Smooth muscle cell (in vitro differentiated cells): ENCODE measurements around the gene TDRD1. TPM values are rescaled to one million over a fixed set of nuclear protein-coding genes. Genes with fewer than 3 reads are reported as not detected.

Source experiments
- DNase-seq: peaks from one replicate; lab custom pipeline; 2025; ENCODE audit not compliant: unreplicated experiment; lab: John Stamatoyannopoulos, UW
- H2AFZ ChIP-seq: fragments of 200-600 bp; sonication (generic); 2 replicates; pipeline ENCODE4 v1.6.0; 2016; ENCODE audit warnings: antibody characterized with exemption, low read depth, mild to moderate bottlenecking
- H3F3A ChIP-seq: fragments of 200-600 bp; sonication (generic); 2 replicates; pipeline ENCODE4 v1.6.0; 2017; ENCODE audit warnings: antibody characterized with exemption, low read depth
- H3K27ac ChIP-seq: fragments of 200-600 bp; sonication (generic); 2 replicates; pipeline ENCODE4 v1.5.1; 2016; ENCODE audit warnings: low read depth, mild to moderate bottlenecking
- H3K27me3 ChIP-seq: fragments of 200-600 bp; sonication (generic); 2 replicates; pipeline ENCODE4 v1.6.1; 2016; ENCODE audit warnings: low read depth, mild to moderate bottlenecking
- H3K36me3 ChIP-seq: fragments of 200-600 bp; sonication (generic); 2 replicates; pipeline ENCODE4 v1.5.1; 2016; ENCODE audit warnings: low read depth
- H3K4me1 ChIP-seq: fragments of 200-600 bp; sonication (generic); 2 replicates; pipeline ENCODE4 v1.5.1; 2016; ENCODE audit warnings: low read depth
- H3K4me2 ChIP-seq: fragments of 200-600 bp; sonication (generic); 2 replicates; pipeline ENCODE4 v1.6.0; 2016; ENCODE audit warnings: mild to moderate bottlenecking
- H3K4me3 ChIP-seq: fragments of 200-600 bp; sonication (generic); 2 replicates; pipeline ENCODE4 v1.5.1; 2016; ENCODE audit warnings: mild to moderate bottlenecking
- H3K79me2 ChIP-seq: fragments of 200-600 bp; sonication (generic); 2 replicates; pipeline ENCODE4 v1.6.0; 2016; ENCODE audit warnings: low read depth, mild to moderate bottlenecking
- H3K9ac ChIP-seq: fragments of 200-600 bp; sonication (generic); 2 replicates; pipeline ENCODE4 v1.6.0; 2016; ENCODE audit warnings: low read depth
- H3K9me3 ChIP-seq: fragments of 200-600 bp; sonication (generic); replicated peaks from 2 replicates; pipeline ENCODE4 v1.5.1; 2016; ENCODE audit warnings: low read depth
- H4K20me1 ChIP-seq: fragments of 200-600 bp; sonication (generic); 2 replicates; pipeline ENCODE4 v1.6.0; 2016; ENCODE audit warnings: low read depth
- WGBS: methylation state at CpG from one replicate; pipeline ENCODE4 v1.1.7; 2016; ENCODE audit warnings: low lambda C conversion rate; 5-methylcytosine and 5-hydroxymethylcytosine counted together
- polyA plus RNA-seq: library from polyadenylated mRNA; unstranded; fragments of >200 nt; fragmentation: Nextera tagmentation; extraction: Ambion mirVana; gene quantifications from 2 replicates; pipeline ENCODE4 v1.2.1, GENCODE V29; 2016
- total RNA-seq: library from RNA; depleted of rRNA; stranded (reverse); fragments of >200 nt; gene quantifications from 2 replicates; pipeline ENCODE4 v1.2.3, GENCODE V29; 2014
- TF ChIP-seq, protein P1 (sequence below): fragments of 200-600 bp; sonication (generic); IDR thresholded peaks from 2 replicates; pipeline ENCODE4 v1.5.1; 2017; ENCODE audit warnings: borderline replicate concordance, mild to moderate bottlenecking, antibody characterized with exemption; ENCODE audit not compliant: insufficient read depth, poor library complexity, severe bottlenecking

The TDRD1 gene
- total and polyA plus RNA-seq, 2 experiments from 2014 or later = not detected

DNA sequence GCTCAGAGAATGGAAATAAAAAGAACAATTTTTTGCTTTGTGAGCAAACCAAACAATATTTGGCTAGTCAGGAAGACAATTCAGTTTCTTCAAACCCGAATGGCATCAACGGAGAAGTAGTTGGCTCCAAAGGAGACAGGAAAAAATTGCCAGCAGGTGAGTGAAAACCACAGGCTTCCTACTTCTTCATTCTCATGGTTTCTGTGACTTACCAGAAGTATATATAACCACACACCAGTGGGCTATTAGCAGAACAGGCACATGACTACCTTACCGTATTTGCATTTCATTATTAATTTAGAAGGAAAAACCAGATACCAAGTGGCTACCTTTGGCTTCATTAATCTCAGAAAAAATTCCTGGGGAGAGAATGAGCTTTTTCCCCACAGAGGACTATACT is 8.8 kb downstream of the TDRD1 start:
- TF ChIP-seq, protein P1, sequence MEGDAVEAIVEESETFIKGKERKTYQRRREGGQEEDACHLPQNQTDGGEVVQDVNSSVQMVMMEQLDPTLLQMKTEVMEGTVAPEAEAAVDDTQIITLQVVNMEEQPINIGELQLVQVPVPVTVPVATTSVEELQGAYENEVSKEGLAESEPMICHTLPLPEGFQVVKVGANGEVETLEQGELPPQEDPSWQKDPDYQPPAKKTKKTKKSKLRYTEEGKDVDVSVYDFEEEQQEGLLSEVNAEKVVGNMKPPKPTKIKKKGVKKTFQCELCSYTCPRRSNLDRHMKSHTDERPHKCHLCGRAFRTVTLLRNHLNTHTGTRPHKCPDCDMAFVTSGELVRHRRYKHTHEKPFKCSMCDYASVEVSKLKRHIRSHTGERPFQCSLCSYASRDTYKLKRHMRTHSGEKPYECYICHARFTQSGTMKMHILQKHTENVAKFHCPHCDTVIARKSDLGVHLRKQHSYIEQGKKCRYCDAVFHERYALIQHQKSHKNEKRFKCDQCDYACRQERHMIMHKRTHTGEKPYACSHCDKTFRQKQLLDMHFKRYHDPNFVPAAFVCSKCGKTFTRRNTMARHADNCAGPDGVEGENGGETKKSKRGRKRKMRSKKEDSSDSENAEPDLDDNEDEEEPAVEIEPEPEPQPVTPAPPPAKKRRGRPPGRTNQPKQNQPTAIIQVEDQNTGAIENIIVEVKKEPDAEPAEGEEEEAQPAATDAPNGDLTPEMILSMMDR = no peak
- no peak overlapping the region for H3K27ac ChIP-seq
- H3F3A ChIP-seq = no peaks in the 10 kb centered on the region

DNA sequence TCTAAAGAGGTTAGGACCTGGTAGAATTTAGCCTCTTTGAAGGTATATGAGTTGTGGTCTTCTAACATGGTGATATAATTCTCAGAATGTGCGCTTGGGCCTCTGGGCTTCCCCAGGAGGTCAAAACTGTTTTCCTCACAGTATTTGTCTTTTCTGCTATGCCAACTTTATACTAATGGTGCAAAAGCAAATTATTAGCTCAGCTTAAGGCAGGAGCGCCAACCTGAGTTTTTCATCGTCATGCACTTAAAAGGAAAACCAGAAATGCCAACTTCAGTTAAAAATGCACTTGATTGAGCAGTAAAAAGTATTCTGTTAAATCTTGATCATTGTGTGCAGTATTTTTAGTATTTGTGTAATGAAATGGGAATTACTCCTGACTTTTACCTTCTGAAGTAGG is 9.7 kb downstream of the TDRD1 start:
- H3K9me3 ChIP-seq = no peaks in the 10 kb centered on the region
- H3K27ac ChIP-seq = no peak overlapping the region
- DNase-seq = no peak
- no peaks in the 10 kb centered on the region for H3F3A ChIP-seq
- H3K27me3 ChIP-seq = no peaks in the 10 kb centered on the region
- no peaks in the 10 kb centered on the region for H3K36me3 ChIP-seq
- no peak overlapping the region for H3K4me3 ChIP-seq
- no peak overlapping the region for H3K9ac ChIP-seq
- H3K4me1 ChIP-seq = no peaks in the 10 kb centered on the region
- 96% methylated on average over 3 of the region's 3 CpGs for WGBS
- H3K4me2 ChIP-seq = no peak overlapping the region
- H3K79me2 ChIP-seq = no peaks in the 10 kb centered on the region
- TF ChIP-seq, protein P1 = no peak
- no peak overlapping the region for H2AFZ ChIP-seq
- no peaks in the 10 kb centered on the region for H4K20me1 ChIP-seq

More for the DNA sequence above, 8.8 kb downstream of the TDRD1 start:
- H2AFZ ChIP-seq = no peak overlapping the region
- H3K27me3 ChIP-seq = no peaks in the 10 kb centered on the region
- no peaks in the 10 kb centered on the region for H3K9me3 ChIP-seq
- H4K20me1 ChIP-seq = no peaks in the 10 kb centered on the region
- no peaks in the 10 kb centered on the region for H3K4me1 ChIP-seq
- no peak overlapping the region for H3K4me2 ChIP-seq
- H3K4me3 ChIP-seq = no peak overlapping the region
- H3K9ac ChIP-seq = no peak overlapping the region
- no peaks in the 10 kb centered on the region for H3K36me3 ChIP-seq
- no peak for DNase-seq
- no peaks in the 10 kb centered on the region for H3K79me2 ChIP-seq
- 96% methylated on average over 3 of the region's 3 CpGs for WGBS

DNA sequence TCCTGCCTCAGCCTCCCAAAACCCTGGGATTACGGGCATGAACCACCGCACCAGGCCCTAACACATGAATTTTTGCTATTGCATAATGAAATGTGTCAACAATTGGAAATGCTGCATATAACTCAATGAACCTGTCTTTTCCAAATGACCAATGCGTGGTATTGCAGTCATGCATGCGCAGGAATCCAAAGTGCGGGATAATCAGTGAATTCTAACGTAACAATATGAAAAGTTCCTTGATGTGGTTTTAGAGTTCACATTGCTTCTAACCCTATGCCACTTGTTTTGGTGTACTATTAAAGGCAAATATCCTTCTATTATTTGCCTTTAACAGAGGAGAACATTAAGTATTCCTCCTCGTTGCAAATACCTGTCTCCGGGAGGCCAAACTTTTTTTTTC is 10.5 kb downstream of the TDRD1 start:
- Histone ChIP-seq H3K27ac (no peak overlapping the region), H3F3A (no peaks in the 10 kb centered on the region), H3K27me3 (peaks cover 3% of the 10 kb centered on the region), H3K4me1 (no peaks in the 10 kb centered on the region), H3K4me2 (no peak overlapping the region), H3K4me3 (no peak overlapping the region), H2AFZ (no peak overlapping the region), H3K79me2 (no peaks in the 10 kb centered on the region), H3K9me3 (no peaks in the 10 kb centered on the region), H3K36me3 (no peaks in the 10 kb centered on the region), H3K9ac (no peak overlapping the region), H4K20me1 (no peaks in the 10 kb centered on the region)
- TF ChIP-seq, protein P1 = no peak
- WGBS = 93% methylated on average over 8 of the region's 8 CpGs
- DNase-seq = no peak

DNA sequence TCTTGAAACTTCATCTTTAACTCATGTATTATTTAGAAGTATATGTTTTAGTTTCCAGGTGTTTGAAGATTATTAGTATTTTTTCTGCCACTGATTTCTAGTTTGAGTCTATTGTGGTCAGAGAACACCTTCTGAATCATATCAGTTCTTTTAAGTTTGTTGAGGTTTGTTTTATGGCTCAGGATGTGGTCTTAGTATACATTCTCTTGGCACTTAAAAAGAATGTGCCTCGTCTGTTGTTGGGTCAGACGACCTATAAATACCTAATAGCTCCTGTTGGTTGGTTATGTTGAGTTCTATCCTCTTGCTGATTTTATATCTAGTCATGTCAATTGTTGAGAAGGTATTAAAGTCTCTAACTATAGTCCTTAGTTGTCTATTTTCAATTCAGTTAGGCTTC is 15.9 kb downstream of the TDRD1 start:
- no peaks in the 10 kb centered on the region for H3K4me1 ChIP-seq
- H3K4me3 ChIP-seq = no peak overlapping the region
- H3K4me2 ChIP-seq = no peak overlapping the region
- no peak overlapping the region for H3K27ac ChIP-seq
- no peaks in the 10 kb centered on the region for H3K79me2 ChIP-seq
- H2AFZ ChIP-seq = no peak overlapping the region
- no peaks in the 10 kb centered on the region for H3K9me3 ChIP-seq
- WGBS = 33% methylated on average over 2 of the region's 2 CpGs
- peaks cover 3% of the 10 kb centered on the region for H3K27me3 ChIP-seq
- no peaks in the 10 kb centered on the region for H3F3A ChIP-seq
- H4K20me1 ChIP-seq = no peaks in the 10 kb centered on the region
- H3K9ac ChIP-seq = no peak overlapping the region
- no peak for DNase-seq
- no peaks in the 10 kb centered on the region for H3K36me3 ChIP-seq
- TF ChIP-seq, protein P1 = no peak
